Activated naive CD4-positive, alpha-beta T cell treated with anti-CD3 and anti-CD28 coated beads, Interleukin-2, amount 50 U/mL, for 24 hours (primary cell): ENCODE results near the gene NCAN.
"Not testable (repeated sequence)": the region's sequence is repeated elsewhere in the genome, so short reads cannot be mapped to it uniquely, and the experiment has no call there.

ENCODE experiments used
- H3K27ac Mint-ChIP-seq: one replicate; pipeline ENCODE4 v1.8.0; 2021; ENCODE audit warnings: mild to moderate bottlenecking, mixed read lengths
- H3K27me3 Mint-ChIP-seq: one replicate; pipeline ENCODE4 v1.8.0; 2021; ENCODE audit warnings: mixed read lengths
- H3K36me3 Mint-ChIP-seq: one replicate; pipeline ENCODE4 v1.8.0; 2021; ENCODE audit warnings: mixed read lengths
- H3K4me1 Mint-ChIP-seq: one replicate; pipeline ENCODE4 v1.8.0; 2021; ENCODE audit warnings: mixed read lengths
- H3K4me3 Mint-ChIP-seq: one replicate; pipeline ENCODE4 v1.8.0; 2021; ENCODE audit warnings: mild to moderate bottlenecking, mixed read lengths
- H3K9me3 Mint-ChIP-seq: one replicate; pipeline ENCODE4 v1.8.0; 2021; ENCODE audit warnings: mixed read lengths

The NCAN gene

DNA sequence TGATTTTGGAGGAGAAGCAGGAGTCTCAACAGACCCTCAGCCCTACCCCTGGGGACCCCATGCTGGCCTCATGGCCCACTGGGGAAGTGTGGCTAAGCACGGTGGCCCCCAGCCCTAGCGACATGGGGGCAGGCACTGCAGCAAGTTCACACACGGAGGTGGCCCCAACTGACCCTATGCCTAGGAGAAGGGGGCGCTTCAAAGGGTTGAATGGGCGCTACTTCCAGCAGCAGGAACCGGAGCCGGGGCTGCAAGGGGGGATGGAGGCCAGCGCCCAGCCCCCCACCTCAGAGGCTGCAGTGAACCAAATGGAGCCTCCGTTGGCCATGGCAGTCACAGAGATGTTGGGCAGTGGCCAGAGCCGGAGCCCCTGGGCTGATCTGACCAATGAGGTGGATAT lies 14.9 kb downstream of the NCAN start:
- no peak overlapping the region for H3K4me3 Mint-ChIP-seq
- peaks cover 5% of the 10 kb centered on the region for H3K27me3 Mint-ChIP-seq
- no peaks in the 10 kb centered on the region for H3K36me3 Mint-ChIP-seq
- H3K9me3 Mint-ChIP-seq = no peaks in the 10 kb centered on the region
- H3K27ac Mint-ChIP-seq = no peak overlapping the region
- H3K4me1 Mint-ChIP-seq = peaks cover 4% of the 10 kb centered on the region

DNA sequence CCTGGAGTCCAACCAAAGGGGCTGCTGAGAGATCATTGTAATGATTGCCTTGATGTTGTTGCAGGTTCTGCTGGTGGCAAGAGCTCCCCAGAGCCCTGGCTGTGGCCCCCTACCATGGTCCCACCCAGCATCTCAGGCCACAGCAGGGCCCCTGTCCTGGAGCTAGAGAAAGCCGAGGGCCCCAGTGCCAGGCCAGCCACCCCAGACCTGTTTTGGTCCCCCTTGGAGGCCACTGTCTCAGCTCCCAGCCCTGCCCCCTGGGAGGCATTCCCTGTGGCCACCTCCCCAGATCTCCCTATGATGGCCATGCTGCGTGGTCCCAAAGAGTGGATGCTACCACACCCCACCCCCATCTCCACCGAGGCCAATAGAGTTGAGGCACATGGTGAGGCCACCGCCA lies 15.5 kb downstream of the NCAN start:
- peaks cover 5% of the 10 kb centered on the region for H3K27me3 Mint-ChIP-seq
- H3K4me3 Mint-ChIP-seq = no peak overlapping the region
- H3K4me1 Mint-ChIP-seq = peaks cover 4% of the 10 kb centered on the region
- no peaks in the 10 kb centered on the region for H3K36me3 Mint-ChIP-seq
- no peaks in the 10 kb centered on the region for H3K9me3 Mint-ChIP-seq
- no peak overlapping the region for H3K27ac Mint-ChIP-seq

DNA sequence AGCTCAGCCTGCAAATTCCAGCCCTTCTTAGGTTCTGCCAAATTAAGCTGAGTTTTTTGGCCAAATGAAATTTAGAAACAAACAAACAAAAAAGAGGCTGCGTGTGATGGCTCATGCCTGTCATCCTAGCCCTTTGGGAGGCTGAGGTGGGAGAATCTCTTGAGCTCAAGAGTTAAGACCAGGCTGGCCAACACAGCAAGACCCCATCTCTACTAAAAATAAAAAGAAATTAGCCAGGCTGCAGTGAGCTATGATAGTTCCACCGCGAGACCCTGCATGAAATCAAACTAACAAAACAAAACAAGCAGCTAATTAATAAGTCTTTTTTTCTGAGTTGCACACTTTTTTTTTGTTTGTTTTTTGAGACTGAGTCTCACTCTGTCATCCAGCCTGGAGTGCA lies 17.9 kb downstream of the NCAN start:
- H3K36me3 Mint-ChIP-seq = no peaks in the 10 kb centered on the region
- H3K9me3 Mint-ChIP-seq = no peaks in the 10 kb centered on the region
- H3K4me1 Mint-ChIP-seq = peaks cover 4% of the 10 kb centered on the region
- peaks cover 5% of the 10 kb centered on the region for H3K27me3 Mint-ChIP-seq
- no peak overlapping the region for H3K4me3 Mint-ChIP-seq
- H3K27ac Mint-ChIP-seq = no peak overlapping the region

DNA sequence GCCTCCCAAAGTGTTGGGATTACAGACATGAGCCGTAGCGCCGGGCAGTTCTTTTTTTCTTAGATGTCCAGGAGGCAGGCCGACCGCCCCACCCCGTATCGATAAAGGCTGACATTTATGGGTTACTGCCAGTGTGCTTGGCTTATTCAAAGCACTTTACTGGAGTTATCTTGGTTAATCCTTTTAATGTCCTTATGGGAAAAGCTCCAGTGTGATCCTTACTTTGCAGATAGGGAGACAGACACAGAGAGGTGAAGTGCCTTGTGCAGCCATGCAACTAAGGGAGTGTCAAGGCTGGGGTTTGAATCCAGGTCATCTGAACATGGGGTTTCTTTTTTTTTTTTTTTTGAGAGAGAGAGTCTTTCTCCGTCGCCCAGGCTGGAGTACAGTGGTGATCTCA lies 19.2 kb downstream of the NCAN start:
- Mint-ChIP-seq H3K27me3 (peaks cover 5% of the 10 kb centered on the region), H3K9me3 (no peaks in the 10 kb centered on the region), H3K36me3 (no peaks in the 10 kb centered on the region), H3K27ac (no peak overlapping the region), H3K4me1 (no peaks in the 10 kb centered on the region), H3K4me3 (no peak overlapping the region)

DNA sequence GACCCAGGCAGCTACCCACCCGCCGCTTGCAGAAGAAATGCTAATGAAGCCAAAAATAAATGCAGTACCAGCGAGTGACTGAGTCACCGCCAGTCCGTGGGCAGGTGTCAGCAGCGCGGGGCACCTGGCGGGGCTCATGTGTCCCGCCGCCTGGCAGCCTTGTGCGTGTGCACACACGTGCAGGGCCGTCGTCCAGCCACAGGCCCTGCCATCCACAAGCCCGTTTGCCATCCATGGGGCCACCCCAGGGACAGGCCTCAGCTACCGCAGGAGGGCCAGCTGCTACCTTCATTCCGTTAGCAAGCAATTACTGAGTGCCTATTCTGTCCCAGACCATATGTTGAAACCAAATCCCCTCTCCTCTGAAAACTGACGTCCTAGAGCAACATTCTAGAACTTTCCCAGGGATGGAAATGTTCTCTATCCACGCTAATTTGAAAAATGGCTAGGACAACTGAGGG lies 20.5 kb downstream of the NCAN start:
- no peaks in the 10 kb centered on the region for H3K9me3 Mint-ChIP-seq
- H3K27ac Mint-ChIP-seq = no peak overlapping the region
- H3K4me3 Mint-ChIP-seq = no peak overlapping the region
- no peaks in the 10 kb centered on the region for H3K36me3 Mint-ChIP-seq
- H3K4me1 Mint-ChIP-seq = no peaks in the 10 kb centered on the region
- peaks cover 2% of the 10 kb centered on the region for H3K27me3 Mint-ChIP-seq

DNA sequence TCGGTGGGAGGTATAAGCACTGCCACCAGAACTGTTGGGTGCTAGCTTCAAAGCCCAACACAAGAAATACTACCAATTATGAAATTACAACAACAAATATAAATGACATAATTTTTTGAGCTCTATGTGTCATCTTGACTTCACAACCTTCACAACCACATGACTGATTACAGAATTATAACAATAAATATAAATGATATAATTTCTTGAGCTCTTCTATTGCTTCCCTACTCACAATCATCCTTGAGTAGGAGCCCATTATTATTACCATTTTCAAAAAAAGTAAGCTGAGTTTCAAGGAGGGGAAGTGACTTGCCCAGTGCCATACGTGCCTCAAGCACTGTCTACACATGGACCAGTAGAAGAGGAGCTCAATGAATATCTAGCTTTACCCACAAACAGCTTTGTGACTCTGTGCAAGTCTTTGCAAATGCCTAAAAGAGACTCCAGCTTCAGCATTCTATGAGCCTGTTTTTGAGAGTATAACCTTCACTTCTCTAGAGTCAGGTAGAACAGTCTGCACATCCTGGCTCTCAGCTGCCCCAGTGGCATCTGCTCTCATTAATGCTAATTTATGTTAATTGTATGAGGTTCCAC lies 22.6 kb downstream of the NCAN start:
- no peak overlapping the region for H3K27ac Mint-ChIP-seq
- peaks cover 7% of the 10 kb centered on the region for H3K27me3 Mint-ChIP-seq
- H3K4me3 Mint-ChIP-seq = no peak overlapping the region
- H3K36me3 Mint-ChIP-seq = no peaks in the 10 kb centered on the region
- no peaks in the 10 kb centered on the region for H3K4me1 Mint-ChIP-seq
- H3K9me3 Mint-ChIP-seq = no peaks in the 10 kb centered on the region

DNA sequence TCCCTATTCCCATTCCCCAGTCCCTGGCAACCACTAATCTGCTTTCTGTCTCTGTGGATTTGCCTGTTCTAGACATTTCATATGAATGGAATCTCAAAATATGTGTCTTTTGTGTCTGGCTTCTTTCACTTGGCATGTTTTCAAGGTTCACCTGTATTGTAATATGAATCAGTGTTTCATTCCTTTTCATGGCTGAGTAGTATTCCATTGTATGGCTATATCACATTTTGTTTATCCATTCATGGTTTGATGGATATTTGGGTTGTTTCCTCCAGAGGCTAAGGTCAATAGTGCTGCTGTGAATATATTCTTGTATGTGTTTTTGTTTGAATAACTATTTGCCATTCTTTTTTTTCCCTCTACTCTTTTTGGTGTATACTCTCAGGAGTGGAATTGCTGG lies 24.4 kb downstream of the NCAN start:
- no peaks in the 10 kb centered on the region for H3K9me3 Mint-ChIP-seq
- no peaks in the 10 kb centered on the region for H3K4me1 Mint-ChIP-seq
- H3K4me3 Mint-ChIP-seq = no peak overlapping the region
- peaks cover 11% of the 10 kb centered on the region for H3K27me3 Mint-ChIP-seq
- H3K27ac Mint-ChIP-seq = no peak overlapping the region
- H3K36me3 Mint-ChIP-seq = no peaks in the 10 kb centered on the region

DNA sequence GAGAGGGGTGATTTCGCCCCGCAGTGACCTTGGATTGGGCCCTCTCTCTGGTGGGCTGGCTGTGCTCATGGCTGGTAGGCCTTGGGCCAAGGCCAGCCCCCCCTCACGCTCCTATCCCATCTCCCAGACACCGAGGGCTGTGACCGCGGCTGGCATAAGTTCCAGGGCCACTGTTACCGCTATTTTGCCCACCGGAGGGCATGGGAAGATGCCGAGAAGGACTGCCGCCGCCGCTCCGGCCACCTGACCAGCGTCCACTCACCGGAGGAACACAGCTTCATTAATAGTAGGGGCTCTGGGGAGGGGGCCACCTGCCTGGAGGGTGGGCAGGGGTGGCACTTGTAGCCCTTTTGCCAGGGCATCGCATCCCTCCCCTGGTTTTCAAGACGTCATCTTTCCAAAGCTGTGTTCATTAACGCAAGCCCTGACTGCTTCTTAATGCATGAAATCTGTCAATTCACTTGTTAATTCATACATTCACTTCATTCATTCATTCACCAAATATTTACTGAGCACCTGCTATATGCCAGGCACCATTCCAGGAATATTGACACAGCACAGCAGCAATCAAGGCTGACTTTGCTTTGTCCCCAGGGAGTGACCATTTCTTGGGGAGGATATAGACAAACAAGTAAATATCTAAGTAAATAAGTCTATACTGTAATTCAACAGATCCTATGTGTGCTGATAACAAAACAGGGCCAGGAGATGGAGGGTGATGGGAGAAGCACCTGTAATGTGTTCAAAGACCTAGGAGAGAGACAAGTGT lies 26.6 kb downstream of the NCAN start:
- no peaks in the 10 kb centered on the region for H3K36me3 Mint-ChIP-seq
- no peak overlapping the region for H3K27ac Mint-ChIP-seq
- no peaks in the 10 kb centered on the region for H3K4me1 Mint-ChIP-seq
- H3K4me3 Mint-ChIP-seq = no peak overlapping the region
- H3K27me3 Mint-ChIP-seq = peaks cover 11% of the 10 kb centered on the region
- no peaks in the 10 kb centered on the region for H3K9me3 Mint-ChIP-seq

DNA sequence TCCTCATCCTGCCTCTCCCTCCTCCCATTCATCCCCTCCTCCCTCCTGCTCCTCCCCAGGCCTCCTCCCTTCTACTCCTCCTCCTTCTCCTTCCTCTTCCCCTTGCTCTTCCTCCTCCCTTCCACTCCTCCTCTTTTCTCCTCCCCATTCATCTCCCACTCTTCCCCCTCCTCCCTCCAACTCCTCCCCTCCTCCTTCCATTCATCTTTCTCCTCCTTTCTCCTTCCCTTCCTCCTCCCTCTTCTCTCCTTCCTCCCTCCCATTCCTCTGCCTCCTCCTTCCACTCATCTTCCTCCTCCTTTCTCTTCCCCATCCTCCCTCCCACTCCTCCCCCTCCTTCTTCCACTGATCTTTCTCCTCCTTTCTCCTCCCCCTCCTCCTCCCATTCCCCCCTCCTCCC lies 27.9 kb downstream of the NCAN start:
- H3K4me1 Mint-ChIP-seq = no peaks in the 10 kb centered on the region
- H3K36me3 Mint-ChIP-seq = no peaks in the 10 kb centered on the region
- no peak overlapping the region for H3K4me3 Mint-ChIP-seq
- peaks cover 11% of the 10 kb centered on the region for H3K27me3 Mint-ChIP-seq
- no peaks in the 10 kb centered on the region for H3K9me3 Mint-ChIP-seq
- H3K27ac Mint-ChIP-seq = no peak overlapping the region

DNA sequence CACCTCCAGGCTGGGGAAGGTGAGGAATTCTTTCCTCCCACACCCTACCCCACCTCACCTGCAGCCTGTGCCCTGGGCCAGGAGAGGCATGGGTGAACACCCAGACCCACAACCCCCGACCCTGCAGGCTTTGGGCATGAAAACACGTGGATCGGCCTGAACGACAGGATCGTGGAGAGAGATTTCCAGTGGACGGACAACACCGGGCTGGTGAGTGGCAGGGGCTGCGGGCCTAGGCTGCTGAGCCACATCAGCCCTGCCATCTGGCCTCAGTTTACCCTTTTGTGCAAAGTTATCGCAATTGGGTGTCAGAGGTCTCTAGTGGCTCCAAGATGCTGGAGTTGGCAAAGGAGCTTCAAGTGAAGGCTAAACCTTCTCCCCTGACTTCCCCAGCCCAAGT lies 28.7 kb downstream of the NCAN start:
- Mint-ChIP-seq H3K4me1 (no peaks in the 10 kb centered on the region), H3K27me3 (peaks cover 11% of the 10 kb centered on the region), H3K4me3 (no peak overlapping the region), H3K9me3 (no peaks in the 10 kb centered on the region), H3K27ac (no peak overlapping the region), H3K36me3 (no peaks in the 10 kb centered on the region)

DNA sequence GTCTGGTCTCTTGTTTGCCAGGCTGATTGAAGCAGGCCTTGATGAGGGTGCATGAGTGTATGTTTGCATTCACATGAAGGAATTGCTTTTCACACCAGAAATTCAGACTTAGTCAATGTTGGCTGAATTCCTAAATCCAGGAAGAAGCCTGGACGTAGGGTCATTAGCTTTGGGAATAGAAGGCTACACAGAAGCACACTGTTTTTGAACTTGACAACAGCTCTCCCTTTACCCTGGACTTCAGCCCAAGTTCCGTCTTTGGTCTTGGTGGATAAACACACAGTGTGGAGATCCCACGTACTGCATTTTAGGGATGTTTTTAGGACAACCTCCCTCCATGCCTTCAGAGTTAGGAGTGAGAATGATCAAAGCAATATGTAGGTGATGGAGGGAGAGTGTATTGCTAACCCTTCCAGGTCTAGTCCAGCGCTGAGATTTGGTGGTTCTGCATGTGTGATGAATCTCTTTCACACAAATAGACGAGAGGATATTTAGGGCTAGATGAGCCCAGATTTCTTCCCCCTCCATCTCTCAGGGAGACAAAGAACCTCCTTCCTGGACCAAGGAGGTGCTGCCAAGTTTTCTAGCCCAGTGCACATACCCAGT lies 38.5 kb downstream of the NCAN start:
- Mint-ChIP-seq H3K36me3 (no peaks in the 10 kb centered on the region), H3K27me3 (peaks cover 14% of the 10 kb centered on the region), H3K4me1 (no peaks in the 10 kb centered on the region), H3K27ac (no peak overlapping the region), H3K4me3 (no peak overlapping the region), H3K9me3 (no peaks in the 10 kb centered on the region)

DNA sequence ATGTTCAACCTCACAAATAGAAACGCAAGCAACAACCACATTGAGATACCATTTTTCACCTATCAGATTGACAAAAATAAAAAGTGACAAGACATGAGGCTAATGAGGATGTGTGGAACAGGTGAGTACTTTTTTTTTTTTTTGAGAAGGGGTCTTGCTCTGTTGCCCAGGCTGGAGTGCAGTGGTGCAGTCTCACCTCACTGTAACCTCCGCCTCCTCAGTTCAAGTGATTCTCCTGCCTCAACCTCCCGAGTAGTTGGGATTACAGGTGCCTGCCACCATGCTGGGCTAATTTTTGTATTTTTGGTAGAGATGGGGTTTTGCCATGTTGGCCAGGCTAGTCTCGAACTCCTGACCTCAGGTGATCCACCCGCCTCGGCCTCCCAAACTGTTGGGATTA lies 41.7 kb downstream of the NCAN start:
- peaks cover 28% of the 10 kb centered on the region for H3K27me3 Mint-ChIP-seq
- not testable (repeated sequence) for H3K4me1 Mint-ChIP-seq, H3K9me3 Mint-ChIP-seq, H3K27ac Mint-ChIP-seq, H3K36me3 Mint-ChIP-seq, H3K4me3 Mint-ChIP-seq

DNA sequence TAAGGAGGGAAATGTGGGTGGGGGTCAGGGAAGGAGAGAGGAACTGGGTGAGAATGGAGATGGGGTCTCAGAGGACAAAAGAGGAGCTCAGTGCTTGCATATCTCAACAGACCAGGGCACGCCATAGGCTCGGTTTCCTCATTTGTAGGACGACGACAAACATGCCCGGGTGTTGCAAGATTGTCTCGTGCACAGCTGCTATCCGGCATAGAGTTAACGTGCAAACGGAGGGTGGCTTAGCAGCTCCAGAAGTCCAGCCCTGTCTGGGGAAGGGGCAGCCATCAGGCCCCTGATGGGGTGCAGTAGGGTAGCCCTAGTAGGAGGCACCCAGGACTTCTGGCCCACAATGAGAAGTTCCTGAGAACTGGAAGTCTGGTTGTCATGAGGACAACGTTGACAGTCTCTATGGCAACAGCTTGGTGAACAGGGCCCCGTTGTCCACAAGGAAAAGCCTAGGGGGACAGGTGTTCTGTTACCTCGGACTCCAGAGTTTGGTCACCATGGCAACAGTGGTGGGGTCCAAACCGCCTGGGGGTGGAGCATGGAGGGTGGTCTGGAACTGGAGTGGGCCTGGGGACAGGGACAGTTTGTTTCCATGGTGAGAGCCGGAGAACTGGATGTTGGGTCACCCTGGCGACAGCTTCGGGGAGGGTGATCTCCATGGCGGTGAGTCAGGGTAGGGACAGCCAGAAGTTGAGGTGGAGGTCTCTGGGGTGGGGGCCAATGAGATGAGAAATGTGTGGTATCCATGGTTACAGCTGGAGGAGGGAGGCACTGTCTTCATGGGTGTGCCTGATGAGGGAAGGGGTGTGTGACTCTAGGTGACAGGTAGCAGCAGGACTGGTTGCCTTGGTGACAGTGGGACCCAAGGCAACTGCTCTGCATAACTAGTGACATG lies 44.6 kb downstream of the NCAN start:
- H3K4me3 Mint-ChIP-seq = no peak overlapping the region
- no peaks in the 10 kb centered on the region for H3K36me3 Mint-ChIP-seq
- H3K27ac Mint-ChIP-seq = peak overlapping the region; percentile 79
- H3K4me1 Mint-ChIP-seq = no peaks in the 10 kb centered on the region
- H3K9me3 Mint-ChIP-seq = no peaks in the 10 kb centered on the region
- H3K27me3 Mint-ChIP-seq = peaks cover 34% of the 10 kb centered on the region

DNA sequence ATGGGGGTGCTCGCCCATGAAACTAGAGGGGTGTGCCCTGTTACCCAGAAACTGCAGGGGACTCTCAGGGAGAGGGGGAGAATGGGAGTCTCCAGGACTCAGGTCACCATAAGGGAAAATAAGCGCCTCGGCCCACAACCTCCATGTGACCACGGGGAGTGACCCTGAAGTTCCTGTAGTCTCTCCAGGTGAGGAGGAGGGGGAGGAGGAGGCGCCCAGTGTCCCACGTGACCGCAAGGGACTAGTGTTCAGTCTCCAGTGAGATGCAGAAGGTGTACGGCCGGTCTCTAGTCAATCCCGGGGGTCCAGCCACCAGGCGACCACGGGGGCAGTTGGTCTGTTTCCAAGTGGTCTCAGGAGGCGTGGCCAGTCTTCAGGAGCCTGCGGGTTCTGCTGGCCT lies 45.4 kb downstream of the NCAN start:
- Mint-ChIP-seq H3K4me1 (peaks cover 5% of the 10 kb centered on the region), H3K27me3 (peaks cover 33% of the 10 kb centered on the region), H3K36me3 (no peaks in the 10 kb centered on the region), H3K4me3 (no peak overlapping the region), H3K27ac (no peak overlapping the region), H3K9me3 (no peaks in the 10 kb centered on the region)

DNA sequence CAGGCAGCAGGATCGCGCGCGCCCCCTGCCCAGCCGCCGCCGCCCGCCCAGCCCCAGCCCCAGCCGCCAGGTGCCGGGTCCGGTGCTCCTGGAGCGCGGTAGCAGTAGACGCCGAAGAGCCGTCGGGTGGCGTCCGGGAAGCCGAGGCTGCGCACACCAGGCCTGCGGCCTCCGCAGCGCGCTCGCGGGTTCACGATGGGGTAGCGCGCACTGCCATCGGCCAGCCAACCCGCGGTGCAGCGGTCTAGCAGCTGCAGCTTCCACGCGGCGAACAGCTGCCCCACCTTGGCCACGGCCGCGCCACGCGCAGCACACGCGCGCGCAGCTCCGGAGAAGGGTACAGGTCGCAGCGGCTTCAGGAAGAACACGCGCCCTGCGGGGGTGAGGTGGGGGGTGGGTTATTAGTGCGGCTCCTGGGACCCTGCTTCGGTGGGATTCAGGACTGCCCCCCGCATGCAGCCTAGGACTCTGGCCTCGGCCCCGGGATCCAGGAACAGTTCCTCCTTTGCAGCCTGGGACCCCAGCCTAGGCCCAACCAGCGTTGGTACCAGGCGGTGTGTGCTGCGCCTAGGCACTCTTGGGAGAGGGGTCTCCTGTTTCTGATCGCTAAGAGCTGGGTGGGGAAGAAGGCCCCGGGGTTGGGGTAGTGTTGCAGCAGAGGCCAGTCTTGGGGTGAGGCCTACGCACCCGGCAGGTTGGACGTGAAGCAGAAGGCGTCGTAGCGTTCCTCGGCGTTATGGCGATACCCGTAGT lies 46.3 kb downstream of the NCAN start:
- Mint-ChIP-seq H3K4me3 (no peak overlapping the region), H3K27ac (no peak overlapping the region), H3K9me3 (no peaks in the 10 kb centered on the region), H3K27me3 (peaks cover 37% of the 10 kb centered on the region), H3K36me3 (no peaks in the 10 kb centered on the region), H3K4me1 (peaks cover 8% of the 10 kb centered on the region)
